ENCODE measurements around the gene PCK2.
A peak's percentile ranks its signal among the peaks of the same experiment; 100 is the strongest.

GRCh38 chr14:24113801-24114531, 19.9 kb downstream of the PCK2 start:
- TF ChIP-seq HOXA7 (CRISPR knock-in tag; IDR thresholded peaks at IDR 0.05), result no peak
- TF ChIP-seq POLR2A (IDR thresholded peaks at IDR 0.05; ENCODE audit: low read length), result peak; percentile 67
- peak; percentile 20; the same call in 1 of the 3 replicates for TF ChIP-seq SMC3 (IDR thresholded peaks at IDR 0.05)
- TF ChIP-seq, protein P1, sequence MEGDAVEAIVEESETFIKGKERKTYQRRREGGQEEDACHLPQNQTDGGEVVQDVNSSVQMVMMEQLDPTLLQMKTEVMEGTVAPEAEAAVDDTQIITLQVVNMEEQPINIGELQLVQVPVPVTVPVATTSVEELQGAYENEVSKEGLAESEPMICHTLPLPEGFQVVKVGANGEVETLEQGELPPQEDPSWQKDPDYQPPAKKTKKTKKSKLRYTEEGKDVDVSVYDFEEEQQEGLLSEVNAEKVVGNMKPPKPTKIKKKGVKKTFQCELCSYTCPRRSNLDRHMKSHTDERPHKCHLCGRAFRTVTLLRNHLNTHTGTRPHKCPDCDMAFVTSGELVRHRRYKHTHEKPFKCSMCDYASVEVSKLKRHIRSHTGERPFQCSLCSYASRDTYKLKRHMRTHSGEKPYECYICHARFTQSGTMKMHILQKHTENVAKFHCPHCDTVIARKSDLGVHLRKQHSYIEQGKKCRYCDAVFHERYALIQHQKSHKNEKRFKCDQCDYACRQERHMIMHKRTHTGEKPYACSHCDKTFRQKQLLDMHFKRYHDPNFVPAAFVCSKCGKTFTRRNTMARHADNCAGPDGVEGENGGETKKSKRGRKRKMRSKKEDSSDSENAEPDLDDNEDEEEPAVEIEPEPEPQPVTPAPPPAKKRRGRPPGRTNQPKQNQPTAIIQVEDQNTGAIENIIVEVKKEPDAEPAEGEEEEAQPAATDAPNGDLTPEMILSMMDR (IDR thresholded peaks at IDR 0.05), result no peak
- no peak for TF ChIP-seq FOSB (CRISPR knock-in tag; IDR thresholded peaks at IDR 0.05)
- 0 out of 2 replicates have a peak, but pooled peaks have one; percentile 66 for TF ChIP-seq MAZ (IDR thresholded peaks at IDR 0.05; ENCODE audit: borderline replicate concordance, low read depth, low read length)
- TF ChIP-seq RNF2 (IDR thresholded peaks at IDR 0.05; ENCODE audit: borderline replicate concordance, low read depth), result no peak
- TF ChIP-seq EHMT2 (IDR thresholded peaks at IDR 0.05; ENCODE audit: low read depth), result no peak
- no peak for TF ChIP-seq JUNB (IDR thresholded peaks at IDR 0.05)
- TF ChIP-seq ZNF302 (CRISPR knock-in tag; IDR thresholded peaks at IDR 0.05), result no peak
- no peak for TF ChIP-seq PHF8 (IDR thresholded peaks at IDR 0.05; ENCODE audit: borderline replicate concordance, low read depth)

Data from A549 (cell line).